MG63 (cell line): ENCODE results near the gene RNU5D-1. TPM values are rescaled to one million over a fixed set of nuclear protein-coding genes. Genes with fewer than 3 reads are reported as not detected.

Experiments
- DNase-seq: peaks from one replicate; pipeline ENCODE4 v3.0.0-alpha.2; 2020
- H3K27me3 ChIP-seq: fragments of 250-450 bp; sonication (Bioruptor Pico); 2 replicates; pipeline ENCODE4 v1.5.1; 2020; ENCODE audit warnings: mild to moderate bottlenecking, moderate library complexity
- H3K36me3 ChIP-seq: fragments of 250-450 bp; sonication (Bioruptor Pico); 2 replicates; pipeline ENCODE4 v1.5.1; 2020; ENCODE audit warnings: mild to moderate bottlenecking, moderate library complexity
- H3K4me3 ChIP-seq: fragments of 250-450 bp; sonication (Bioruptor Pico); 2 replicates; pipeline ENCODE4 v1.5.1; 2020; ENCODE audit warnings: mild to moderate bottlenecking, moderate library complexity
- H3K9me3 ChIP-seq: fragments of 250-450 bp; sonication (Bioruptor Pico); 2 replicates; pipeline ENCODE4 v1.5.1; 2020; ENCODE audit warnings: mild to moderate bottlenecking, moderate library complexity
- total RNA-seq: library from RNA; depleted of rRNA; stranded (reverse); fragments of >200 nt; shearing (Covaris generic); gene quantifications from 2 replicates; pipeline ENCODE4 v1.2.3, GENCODE V29; 2014; ENCODE audit warnings: low replicate concordance; rRNA removed

Gene RNU5D-1
- total RNA-seq, 1 experiment from 2014 or later, result not detected

- Histone ChIP-seq H3K27me3 (no peaks in the 10 kb centered on the region), H3K9me3 (no peaks in the 10 kb centered on the region), H3K4me3 (no peak overlapping the region), H3K36me3 (no peaks in the 10 kb centered on the region)
- no peak for DNase-seq
These were observed 37.8 kb downstream of the RNU5D-1 start for GRCh38 chr1:44693159-44693558.

- no peak overlapping the region for H3K4me3 ChIP-seq
- DNase-seq, result no peak
These were observed 41.6 kb downstream of the RNU5D-1 start for GRCh38 chr1:44689447-44689765.

GRCh38 chr1:44688760-44689446 is 42.1 kb downstream of the RNU5D-1 start:
- no peaks in the 10 kb centered on the region for H3K27me3 ChIP-seq
- no peak for DNase-seq
- H3K9me3 ChIP-seq, result no peaks in the 10 kb centered on the region
- H3K4me3 ChIP-seq, result no peak overlapping the region
- no peaks in the 10 kb centered on the region for H3K36me3 ChIP-seq

More at GRCh38 chr1:44689447-44689765, 41.6 kb downstream of the RNU5D-1 start:
- H3K27me3 ChIP-seq, result no peaks in the 10 kb centered on the region
- H3K36me3 ChIP-seq, result no peaks in the 10 kb centered on the region
- H3K9me3 ChIP-seq, result no peaks in the 10 kb centered on the region

- Histone ChIP-seq H3K27me3 (no peaks in the 10 kb centered on the region), H3K36me3 (no peaks in the 10 kb centered on the region), H3K9me3 (no peaks in the 10 kb centered on the region), H3K4me3 (no peak overlapping the region)
- DNase-seq, result no peak
These were observed 45.1 kb downstream of the RNU5D-1 start for GRCh38 chr1:44685881-44686280.

GRCh38 chr1:44685218-44685617 is 45.8 kb downstream of the RNU5D-1 start:
- Histone ChIP-seq H3K9me3 (no peaks in the 10 kb centered on the region), H3K27me3 (no peaks in the 10 kb centered on the region), H3K4me3 (no peak overlapping the region), H3K36me3 (no peaks in the 10 kb centered on the region)
- DNase-seq, result no peak

GRCh38 chr1:44684525-44684924 is 46.4 kb downstream of the RNU5D-1 start:
- H3K9me3 ChIP-seq, result no peaks in the 10 kb centered on the region
- H3K27me3 ChIP-seq, result no peaks in the 10 kb centered on the region
- H3K4me3 ChIP-seq, result no peak overlapping the region
- H3K36me3 ChIP-seq, result no peaks in the 10 kb centered on the region
- no peak for DNase-seq

GRCh38 chr1:44682883-44683265 is 48.1 kb downstream of the RNU5D-1 start:
- H3K36me3 ChIP-seq, result no peaks in the 10 kb centered on the region
- no peaks in the 10 kb centered on the region for H3K9me3 ChIP-seq
- DNase-seq, result no peak
- H3K4me3 ChIP-seq, result no peak overlapping the region
- no peaks in the 10 kb centered on the region for H3K27me3 ChIP-seq

- Histone ChIP-seq H3K27me3 (no peaks in the 10 kb centered on the region), H3K36me3 (no peaks in the 10 kb centered on the region), H3K9me3 (no peaks in the 10 kb centered on the region), H3K4me3 (no peak overlapping the region)
- DNase-seq, result no peak
These were observed 48.8 kb downstream of the RNU5D-1 start for GRCh38 chr1:44681905-44682882.

Other genes with a start within 250 kb of the RNU5D-1 start
- 1.5 and 10.6 TPM in 2 replicates for gene TMEM53, start 56.7 kb downstream of the RNU5D-1 start, total RNA-seq
- gene ARMH1, start 56.5 kb downstream of the RNU5D-1 start, total RNA-seq, result not detected in 2 replicates
- 39.0 and 54.1 TPM in 2 replicates for gene KIF2C, start 8.7 kb upstream of the RNU5D-1 start, total RNA-seq
- 2,690 and 3,127 TPM in 2 replicates for gene RPS8, start 44.4 kb upstream of the RNU5D-1 start, total RNA-seq
- gene BEST4, start 57.0 kb upstream of the RNU5D-1 start, total RNA-seq, result not detected in 2 replicates
- 5.3 and 5.9 TPM in 2 replicates for gene PLK3, start 69.2 kb upstream of the RNU5D-1 start, total RNA-seq
- not detected in 2 replicates for gene DYNLT4, start 76.2 kb upstream of the RNU5D-1 start, total RNA-seq
- 1.0 and 1.2 TPM in 2 replicates for gene BTBD19, start 77.4 kb upstream of the RNU5D-1 start, total RNA-seq
- not detected in 2 replicates for gene PTCH2, start 112.1 kb upstream of the RNU5D-1 start, total RNA-seq